ENCODE data around the gene SOWAHA. TPM values are rescaled to one million over a fixed set of nuclear protein-coding genes. Genes with fewer than 3 reads are reported as not detected.
A peak's percentile ranks its signal among the peaks of the same experiment; 100 is the strongest.

SOWAHA gene
- total and polyA plus RNA-seq, 2 of the 8 experiments (the other 6 are each of a cell fraction or from before 2014, with no cell fraction given): 0.09 to 0.11 TPM

GRCh38 chr5:132814503-132815294, 1.6 kb downstream of the SOWAHA start:
- H3K27me3 ChIP-seq (replicated peaks in 1 of 4; ENCODE audit: control insufficient read depth in 3 of 4, extremely low read depth in 1 of 4, insufficient read depth in 3 of 4, low read length in 3 of 4): peaks cover 34 to 54% (median 46%) of the 10 kb centered on the region in 4 experiments
- peak overlapping the region; percentile 9 to 52 (median 28); a peak in 6 of 8 replicates for H3K4me3 ChIP-seq (ENCODE audit: extremely low read depth in 1 of 4, insufficient read depth in 2 of 4, low read depth in 3 of 4, low read length in 4 of 4)
- H3K36me3 ChIP-seq (ENCODE audit: control insufficient read depth in 2 of 4, insufficient read depth in 4 of 4, low read length in 3 of 4): peaks cover 0 to 4% (median 0%) of the 10 kb centered on the region in 4 experiments; a peak in 1 of 8 replicates
- H4K5ac ChIP-seq (ENCODE audit: insufficient read length, low read depth, low read length): no peak overlapping the region
- no peak overlapping the region for H2BK120ac ChIP-seq (replicated peaks; ENCODE audit: low read depth, low read length)
- H2BK20ac ChIP-seq (ENCODE audit: low read length): no peak overlapping the region; the same call in 1 of the 2 replicates
- no peaks in the 10 kb centered on the region for H3K79me1 ChIP-seq (ENCODE audit: low read depth, low read length)
- H3K9ac ChIP-seq (replicated peaks in 1 of 4; ENCODE audit: extremely low read depth in 1 of 4, low read depth in 3 of 4, low read length in 3 of 4): no peak overlapping the region
- no peak overlapping the region for H3K14ac ChIP-seq (ENCODE audit: insufficient read length)
- H3K23ac ChIP-seq (ENCODE audit: insufficient read length): no peak overlapping the region
- WGBS, 2 experiments (ENCODE audit: extremely low coverage in 1 of 2, insufficient coverage in 1 of 2, insufficient read length in 1 of 2, insufficient replicate concordance in 2 of 2, low coverage in 1 of 2, low lambda C conversion rate in 2 of 2, missing lambda C conversion rate in 1 of 2): 59% methylated on average over 59 of the region's 81 CpGs; no CpG with 5 or more reads in 1 of the 2 experiments
- H4K8ac ChIP-seq (ENCODE audit: extremely low read depth, insufficient read depth, low read length): 0 out of 2 replicates have a peak overlapping the region, but pooled peaks have one; percentile 57
- peaks cover 0 to 5% of the 10 kb centered on the region in 2 experiments for H4K20me1 ChIP-seq (replicated peaks in 1 of 2; ENCODE audit: control insufficient read depth in 1 of 2, insufficient read depth in 2 of 2, low read length in 2 of 2)
- H4K91ac ChIP-seq (replicated peaks; ENCODE audit: insufficient read length, low read length): no peak overlapping the region
- H3K79me2 ChIP-seq (ENCODE audit: control insufficient read depth in 1 of 2, insufficient read depth in 2 of 2, low read length in 2 of 2): no peaks in the 10 kb centered on the region
- ChIA-PET CTCF (ENCODE audit: partially characterized antibody) (interaction anchor here (0.7 to 3.2 kb wide), 17 partner anchors 8 to 287 kb away, joined by 3 to 19 read pairs (median 5); partner anchors contain the start of genes CCNI2, GDF9, SHROOM1 and UQCRQ), POLR2A (ENCODE audit: partially characterized antibody) (interaction anchor here (0.6 to 3.2 kb wide), 7 partner anchors 9 to 1387 kb away, joined by 3 to 30 read pairs (median 4); partner anchors contain the start of genes CCNI2, GDF9, SHROOM1 and UQCRQ)
- H3K4ac ChIP-seq (replicated peaks; ENCODE audit: insufficient read length, low read depth, low read length): peak overlapping the region; percentile 85
- peak in 1 of 2 experiments; percentile 80 for DNase-seq (ENCODE audit: low read depth in 1 of 2, low spot score in 2 of 2)
- peak overlapping the region; percentile 98; the same call in 1 of the 2 replicates for H2BK12ac ChIP-seq (ENCODE audit: low read depth, low read length)
- H3K4me2 ChIP-seq (ENCODE audit: insufficient read depth in 1 of 2, low read depth in 2 of 2, low read length in 2 of 2): peak overlapping the region; percentile 31 to 68; a peak in 3 of 4 replicates
- H3K27ac ChIP-seq (ENCODE audit: low read depth, low read length): no peak overlapping the region
- H3K4me1 ChIP-seq (replicated peaks in 1 of 4; ENCODE audit: control insufficient read depth in 3 of 4, insufficient read depth in 4 of 4, low read length in 3 of 4): peaks cover 0 to 3% (median 0%) of the 10 kb centered on the region in 4 experiments; a peak in 2 of 7 replicates
- peak overlapping the region; percentile 40; the same call in 1 of the 2 replicates for H2BK15ac ChIP-seq (ENCODE audit: low read length)
- H3K56ac ChIP-seq (replicated peaks; ENCODE audit: insufficient read length, low read depth, low read length): no peak overlapping the region
- H3K9me3 ChIP-seq (ENCODE audit: insufficient read depth in 2 of 2, low read depth in 1 of 2, low read length in 1 of 2): peaks cover 0 to 9% of the 10 kb centered on the region in 2 experiments; a peak in 2 of 4 replicates
- peak overlapping the region; percentile 68; the same call in 1 of the 2 replicates for H2AFZ ChIP-seq (ENCODE audit: low read length)
- H2BK5ac ChIP-seq (ENCODE audit: low read depth, low read length): 0 out of 2 replicates have a peak overlapping the region, but pooled peaks have one; percentile 49
- peaks cover 4% of the 10 kb centered on the region; the same call in 1 of the 2 replicates for H3K23me2 ChIP-seq (ENCODE audit: low read depth, low read length)
- FAIRE-seq: no peak
- H2AK5ac ChIP-seq (ENCODE audit: low read depth, low read length): no peak overlapping the region
- peak overlapping the region; percentile 15; the same call in 1 of the 2 replicates for H3K18ac ChIP-seq (ENCODE audit: extremely low read depth, low read length)
- TF ChIP-seq POU5F1 (IDR thresholded peaks at IDR 0.05; ENCODE audit: low read depth, low read length) (no peak), GABPA (IDR thresholded peaks at IDR 0.05; ENCODE audit: borderline replicate concordance, insufficient read depth, low read length) (no peak), CHD2 (IDR thresholded peaks at IDR 0.05; ENCODE audit: low read length) (no peak), RBBP5 (IDR thresholded peaks at IDR 0.05; ENCODE audit: borderline replicate concordance, low read depth, low read length) (peak; percentile 60; the same call in 1 of the 2 replicates), SP4 (IDR thresholded peaks at IDR 0.05; ENCODE audit: low read length) (no peak), CEBPB (IDR thresholded peaks at IDR 0.05; ENCODE audit: low read depth, low read length) (no peak), FOSL1 (IDR thresholded peaks at IDR 0.05; ENCODE audit: insufficient read depth, low read depth, low read length) (no peak), RFX5 (IDR thresholded peaks at IDR 0.05; ENCODE audit: borderline replicate concordance, low read depth, low read length) (no peak), CREB1 (IDR thresholded peaks at IDR 0.05) (peak; percentile 71; the same call in 1 of the 2 replicates), ASH2L (IDR thresholded peaks at IDR 0.05; ENCODE audit: low read length) (no peak), EP300 (IDR thresholded peaks at IDR 0.05; ENCODE audit: borderline replicate concordance in 1 of 2, low read depth in 2 of 2, low read length in 2 of 2) (no peak), POLR2A (IDR thresholded peaks at IDR 0.05; ENCODE audit: control extremely low read depth in 1 of 2, low read depth in 2 of 2, low read length in 2 of 2) (no peak)
